Testis (tissue), 3 donors: ENCODE measurements around the gene GCNT2. TPM values are rescaled to one million over a fixed set of nuclear protein-coding genes. Genes with fewer than 3 reads are reported as not detected.

Experiments
- DNase-seq: peaks from one replicate; pipeline ENCODE4 v3.0.0-alpha.2; 2019
- H3K27ac ChIP-seq, 2 donors: fragments of 200-600 bp; sonication (generic); one replicate each; pipeline ENCODE4 v1.5.1; 2019
- H3K27me3 ChIP-seq: fragments of 200-600 bp; sonication (generic); one replicate; pipeline ENCODE4 v1.5.1; 2019
- H3K36me3 ChIP-seq: fragments of 200-600 bp; sonication (generic); one replicate; pipeline ENCODE4 v1.5.1; 2017; ENCODE audit warnings: low read depth; ENCODE audit errors: missing control alignments
- H3K4me1 ChIP-seq: fragments of 200-600 bp; sonication (generic); one replicate; pipeline ENCODE4 v1.5.1; 2019
- H3K4me3 ChIP-seq, 2 donors: fragments of 200-600 bp; sonication (generic); one replicate each; pipeline ENCODE4 v1.5.1; 2017 to 2019
- H3K9me3 ChIP-seq: fragments of 200-600 bp; sonication (generic); one replicate; pipeline ENCODE4 v1.5.1; 2017
- CTCF ChIP-seq, 3 experiments: fragments of 450-650 bp in 2 of 3; fragments of 200-600 bp in 1 of 3; sonication (generic) in 1 of 3; IDR thresholded peaks; one replicate each; pipeline ENCODE4 v1.5.1; 2016 to 2019; ENCODE audit warnings: antibody characterized with exemption in 3 of 3, mild to moderate bottlenecking in 2 of 3, moderate library complexity in 1 of 3
- POLR2A ChIP-seq: fragments of 450-650 bp; IDR thresholded peaks from one replicate; pipeline ENCODE4 v1.6.1; 2017; ENCODE audit warnings: antibody characterized with exemption, mild to moderate bottlenecking, moderate library complexity
- whole genome bisulfite sequencing, 2 donors: methylation state at CpG; one replicate each; pipeline ENCODE4 v1.1.5; 2018; 5-methylcytosine and 5-hydroxymethylcytosine counted together
- intact Hi-C: fragments of 100-400 bp; cut with DNase I; formaldehyde crosslinking; loops from one replicate; pipeline ENCODE4 v1.15.1; 2023; ENCODE audit warnings: low total_unique reads
- polyA plus RNA-seq: library from polyadenylated mRNA; stranded (reverse); fragments of 350-450 nt; fragmentation: Illumina TruSeq; extraction: RNeasy Lipid Tissue Mini Kit (QIAGEN cat#74804); gene quantifications from one replicate; pipeline ENCODE4 v1.2.3, GENCODE V29; 2014; ENCODE audit warnings: low read depth, low replicate concordance; ENCODE audit not compliant: insufficient read depth
- total RNA-seq, 2 donors: library from RNA; depleted of rRNA; stranded (reverse); fragments of >200 nt; gene quantifications; one replicate each; pipeline ENCODE4 v1.2.3, GENCODE V29; 2016

Gene GCNT2
- total and polyA plus RNA-seq, 3 donors from 2014 or later, result 12.8 to 28.0 (median 17.0) TPM

DNA sequence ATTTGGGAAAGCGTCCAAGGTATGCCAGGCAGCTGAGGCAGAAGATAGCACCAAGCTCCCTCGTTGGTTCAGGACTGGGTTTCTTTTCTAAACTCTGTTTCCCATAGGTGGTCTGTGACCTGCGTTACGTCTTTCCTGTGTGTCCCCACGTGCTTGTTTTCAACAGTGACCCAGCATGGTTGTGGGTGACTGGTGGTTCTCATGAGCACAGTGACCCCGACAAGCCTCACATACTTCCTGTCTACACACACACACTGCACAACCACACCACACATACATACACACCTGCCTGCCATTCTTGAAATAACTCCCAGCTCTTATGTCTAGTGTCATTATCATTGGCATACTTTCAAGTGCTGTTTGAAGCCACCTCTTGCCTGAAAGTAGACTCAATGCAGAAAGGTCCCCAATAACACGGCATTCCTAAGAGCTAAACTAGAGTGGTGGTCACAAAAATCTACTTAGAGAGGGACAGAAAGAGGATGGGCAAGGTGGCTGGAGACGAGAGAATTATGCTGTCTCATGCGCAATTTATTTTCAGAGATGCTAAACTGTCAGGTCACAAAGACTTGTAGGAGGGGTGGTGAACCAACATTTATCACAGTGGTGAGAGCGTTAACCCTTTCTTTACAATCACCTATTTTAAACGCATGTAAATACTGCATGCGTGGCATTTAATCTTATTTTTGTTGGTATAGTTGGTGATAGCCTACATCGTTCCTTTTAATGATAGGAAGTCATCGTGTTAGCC, 66.7 kb downstream of the GCNT2 start:
- no peaks in the 10 kb centered on the region for H3K9me3 ChIP-seq
- intact Hi-C loops, result no loop called here
- DNase-seq, result no peak
- H3K36me3 ChIP-seq, result no peaks in the 10 kb centered on the region
- H3K4me1 ChIP-seq, result no peaks in the 10 kb centered on the region
- H3K27ac ChIP-seq, result no peak overlapping the region
- no peaks in the 10 kb centered on the region for H3K27me3 ChIP-seq
- 51 to 57% methylated on average over 14 of the region's 14 CpGs for WGBS, 2 donors
- TF ChIP-seq POLR2A (no peak), CTCF (IDR thresholded peaks at IDR 0.05) (no peak)
- no peak overlapping the region for H3K4me3 ChIP-seq

DNA sequence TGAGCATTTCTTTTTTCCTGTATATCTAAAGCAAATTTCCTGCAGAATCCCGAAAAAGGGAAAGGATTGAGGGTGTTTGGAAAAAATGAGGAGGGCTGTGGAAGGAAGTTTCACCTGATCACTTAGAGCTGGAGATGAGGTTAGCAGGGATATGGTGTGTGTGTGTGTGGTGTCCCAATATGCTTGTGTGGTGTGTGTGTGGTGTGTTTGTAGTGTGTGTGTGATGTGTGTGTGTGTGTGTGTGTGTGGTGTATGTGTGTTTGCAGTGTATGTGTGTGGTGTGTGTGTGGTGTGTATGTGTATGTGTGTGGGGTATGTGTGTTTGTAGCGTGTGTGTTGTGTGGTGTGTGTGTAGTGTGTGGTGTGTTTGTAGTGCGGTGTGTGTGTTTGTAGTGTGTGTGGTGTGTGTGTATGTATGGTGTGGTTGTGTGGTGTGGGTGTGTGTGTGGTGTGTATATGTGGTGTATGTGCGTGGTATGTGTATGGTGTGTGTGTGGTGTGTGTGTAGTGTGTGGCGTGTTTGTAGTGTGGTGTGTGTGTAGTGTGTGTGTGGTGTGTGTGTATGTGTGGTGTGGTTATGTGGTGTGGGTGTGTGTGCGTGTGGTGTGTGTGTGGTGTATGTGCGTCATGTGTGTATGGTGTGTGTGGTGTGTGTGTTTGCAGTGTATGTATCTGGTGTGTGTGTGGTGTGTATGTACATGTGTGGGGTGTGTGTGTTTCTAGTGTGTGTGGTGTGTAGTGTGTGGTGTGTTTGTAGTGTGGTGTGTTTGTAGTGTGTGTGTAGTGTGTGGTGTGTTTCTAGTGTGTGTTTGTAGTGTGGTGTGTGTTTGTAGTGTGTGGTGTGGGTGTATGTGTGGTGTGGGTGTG, 67.6 kb downstream of the GCNT2 start:
- 77 to 83% methylated on average over 7 of the region's 7 CpGs for WGBS, 2 donors
- no peak overlapping the region for H3K4me3 ChIP-seq
- no peaks in the 10 kb centered on the region for H3K4me1 ChIP-seq
- H3K9me3 ChIP-seq, result no peaks in the 10 kb centered on the region
- no peaks in the 10 kb centered on the region for H3K36me3 ChIP-seq
- H3K27me3 ChIP-seq, result no peaks in the 10 kb centered on the region
- H3K27ac ChIP-seq, result no peak overlapping the region
- DNase-seq, result no peak
- intact Hi-C loops, result no loop called here
- TF ChIP-seq POLR2A, result no peak
- no peak for TF ChIP-seq CTCF (IDR thresholded peaks at IDR 0.05)

DNA sequence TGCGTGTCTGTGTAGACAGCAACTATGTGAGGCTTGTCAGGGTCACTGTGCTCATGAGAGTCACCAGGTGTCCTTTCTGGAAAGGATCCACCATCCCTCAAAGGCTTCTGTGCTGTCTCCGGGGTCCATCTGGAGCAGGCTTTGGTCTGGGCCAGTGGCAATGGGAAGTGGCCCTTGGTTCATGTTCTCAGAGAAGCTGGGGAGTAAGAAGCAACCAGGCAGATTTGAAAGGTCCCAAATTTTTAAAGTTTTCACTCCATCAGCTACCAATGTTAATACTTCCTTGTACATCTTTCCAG, 68.2 kb downstream of the GCNT2 start:
- WGBS, 2 donors, result 83 to 94% methylated on average over 2 of the region's 2 CpGs
- Histone ChIP-seq H3K36me3 (no peaks in the 10 kb centered on the region), H3K4me1 (no peaks in the 10 kb centered on the region), H3K27me3 (no peaks in the 10 kb centered on the region), H3K9me3 (no peaks in the 10 kb centered on the region), H3K27ac (no peak overlapping the region), H3K4me3 (no peak overlapping the region)
- DNase-seq, result no peak
- intact Hi-C loops, result no loop called here
- TF ChIP-seq POLR2A (no peak), CTCF (IDR thresholded peaks at IDR 0.05) (no peak)

DNA sequence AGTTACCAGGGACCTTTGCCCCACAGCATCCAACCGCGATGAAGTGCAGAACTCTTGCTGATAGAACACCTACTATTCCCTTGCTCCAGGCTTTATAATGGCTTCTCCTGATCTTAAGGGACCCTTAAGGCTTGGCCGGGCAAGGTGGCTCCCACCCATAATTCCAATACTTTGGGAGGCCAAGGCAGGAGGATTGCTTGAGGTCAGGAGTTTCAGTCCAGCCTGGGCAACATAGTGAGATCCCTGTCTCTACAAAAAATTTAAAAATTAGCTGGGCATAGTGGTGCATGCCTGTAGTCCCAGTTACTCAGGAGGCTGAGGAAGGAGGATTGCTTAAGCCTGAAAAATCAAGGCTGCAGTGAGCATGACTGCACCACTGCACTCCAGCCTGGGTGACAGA, 68.8 kb downstream of the GCNT2 start:
- Histone ChIP-seq H3K4me3 (no peak overlapping the region), H3K4me1 (no peaks in the 10 kb centered on the region), H3K36me3 (no peaks in the 10 kb centered on the region), H3K27me3 (no peaks in the 10 kb centered on the region), H3K27ac (no peak overlapping the region), H3K9me3 (no peaks in the 10 kb centered on the region)
- intact Hi-C loops, result no loop called here
- DNase-seq, result no peak
- WGBS, 2 donors, result 94 to 96% methylated on average over 3 of the region's 3 CpGs
- no peak for TF ChIP-seq CTCF (IDR thresholded peaks at IDR 0.05)
- TF ChIP-seq POLR2A, result no peak
